ENCODE measurements around the gene GNAZ.

GRCh38 chr22:23085785-23086184 is 15.5 kb downstream of the GNAZ start:
- TF ChIP-seq POLR2AphosphoS5 (IDR thresholded peaks at IDR 0.05; ENCODE audit: low read depth, low read length) (no peak), POLR2A (IDR thresholded peaks at IDR 0.05; ENCODE audit: borderline replicate concordance, extremely low read depth, insufficient read depth, insufficient read length) (no peak), CTCF (IDR thresholded peaks at IDR 0.05 in 2 of 3, conservative IDR thresholded peaks at IDR 0.05 in 1 of 3; ENCODE audit: borderline replicate concordance in 1 of 3, insufficient read depth in 1 of 3, low read depth in 2 of 3, low read length in 2 of 3) (no peak), MAX (IDR thresholded peaks at IDR 0.05) (no peak), ATF3 (IDR thresholded peaks at IDR 0.05) (no peak), ZNF274 (IDR thresholded peaks at IDR 0.05; ENCODE audit: low read depth, low read length) (no peak), EGR1 (IDR thresholded peaks at IDR 0.05; ENCODE audit: low read depth) (no peak), REST (IDR thresholded peaks at IDR 0.05; ENCODE audit: low read depth) (no peak)

Data from HCT116 (cell line).